ENCODE data around the gene RAB10. TPM values are rescaled to one million over a fixed set of nuclear protein-coding genes. Genes with fewer than 3 reads are reported as not detected.

Gene RAB10
- total RNA-seq, 2 donors from 2014 or later = 73.9 to 80.8 TPM

DNA sequence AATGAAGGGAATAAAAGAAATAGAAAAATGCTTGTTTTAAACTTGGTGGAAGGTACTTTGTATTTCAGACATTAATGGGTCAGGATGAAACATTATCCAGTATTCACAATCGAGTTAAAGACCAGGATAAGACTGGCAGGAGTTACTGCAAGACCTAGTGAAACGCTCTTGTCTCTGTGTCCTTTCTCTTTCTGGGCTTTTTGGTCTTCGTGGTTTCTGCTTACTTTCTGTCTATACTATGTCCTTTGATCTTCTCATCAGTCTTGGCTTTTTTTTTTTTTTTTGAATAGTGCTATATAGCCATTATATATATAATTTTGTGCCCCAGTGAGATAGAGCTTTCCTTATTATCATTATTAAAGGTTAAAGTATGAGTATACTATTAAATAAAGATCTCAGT, 96.9 kb downstream of the RAB10 start:
- peaks cover 16% of the 10 kb centered on the region for H3K36me3 ChIP-seq
- ATAC-seq (ENCODE audit: insufficient number of reproducible peaks, low FRiP score, low read depth) (no peak), DNase-seq (ENCODE audit: low spot score) (no peak)
- TF ChIP-seq, protein P1, sequence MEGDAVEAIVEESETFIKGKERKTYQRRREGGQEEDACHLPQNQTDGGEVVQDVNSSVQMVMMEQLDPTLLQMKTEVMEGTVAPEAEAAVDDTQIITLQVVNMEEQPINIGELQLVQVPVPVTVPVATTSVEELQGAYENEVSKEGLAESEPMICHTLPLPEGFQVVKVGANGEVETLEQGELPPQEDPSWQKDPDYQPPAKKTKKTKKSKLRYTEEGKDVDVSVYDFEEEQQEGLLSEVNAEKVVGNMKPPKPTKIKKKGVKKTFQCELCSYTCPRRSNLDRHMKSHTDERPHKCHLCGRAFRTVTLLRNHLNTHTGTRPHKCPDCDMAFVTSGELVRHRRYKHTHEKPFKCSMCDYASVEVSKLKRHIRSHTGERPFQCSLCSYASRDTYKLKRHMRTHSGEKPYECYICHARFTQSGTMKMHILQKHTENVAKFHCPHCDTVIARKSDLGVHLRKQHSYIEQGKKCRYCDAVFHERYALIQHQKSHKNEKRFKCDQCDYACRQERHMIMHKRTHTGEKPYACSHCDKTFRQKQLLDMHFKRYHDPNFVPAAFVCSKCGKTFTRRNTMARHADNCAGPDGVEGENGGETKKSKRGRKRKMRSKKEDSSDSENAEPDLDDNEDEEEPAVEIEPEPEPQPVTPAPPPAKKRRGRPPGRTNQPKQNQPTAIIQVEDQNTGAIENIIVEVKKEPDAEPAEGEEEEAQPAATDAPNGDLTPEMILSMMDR (IDR thresholded peaks at IDR 0.05) = no peak
- no peaks in the 10 kb centered on the region for H3K27me3 ChIP-seq (replicated peaks; ENCODE audit: insufficient read depth)
- no peaks in the 10 kb centered on the region for H3K9me3 ChIP-seq
- H3K27ac ChIP-seq = no peak overlapping the region
- no peak overlapping the region for H3K4me3 ChIP-seq
- H3K4me1 ChIP-seq (ENCODE audit: control insufficient read depth in 1 of 2, low read depth in 2 of 2) = peaks cover 4 to 10% of the 10 kb centered on the region in 2 donors

DNA sequence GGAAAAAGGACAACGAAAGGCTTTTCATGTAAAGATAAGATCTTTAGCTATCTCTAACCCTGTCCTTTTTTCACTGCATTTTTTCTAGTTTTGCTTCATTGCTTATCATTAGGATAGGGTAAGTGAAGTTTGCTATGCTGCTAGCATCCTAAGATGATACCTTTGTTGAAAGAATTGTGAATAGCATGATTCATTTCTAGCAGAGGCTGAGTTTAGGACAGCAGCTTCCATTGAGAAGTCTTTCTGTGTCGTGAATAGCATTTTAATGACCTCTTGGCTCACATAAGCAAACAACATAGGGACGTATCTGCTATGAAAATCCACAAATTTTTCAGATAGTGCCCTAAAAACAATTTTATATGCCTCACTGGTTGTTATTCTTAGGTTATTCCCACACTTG, 102.6 kb downstream of the RAB10 start:
- TF ChIP-seq, protein P1 (IDR thresholded peaks at IDR 0.05) = no peak
- ATAC-seq (ENCODE audit: insufficient number of reproducible peaks, low FRiP score, low read depth) (no peak), DNase-seq (ENCODE audit: low spot score) (no peak)
- Histone ChIP-seq H3K9me3 (no peaks in the 10 kb centered on the region), H3K27me3 (replicated peaks; ENCODE audit: insufficient read depth) (no peaks in the 10 kb centered on the region), H3K4me1 (ENCODE audit: control insufficient read depth in 1 of 2, low read depth in 2 of 2) (no peaks in the 10 kb centered on the region), H3K4me3 (no peak overlapping the region), H3K36me3 (peaks cover 10% of the 10 kb centered on the region), H3K27ac (no peak overlapping the region)

- H3K4me3 ChIP-seq = no peak overlapping the region
- H3K36me3 ChIP-seq = peaks cover 10% of the 10 kb centered on the region
- H3K9me3 ChIP-seq = no peaks in the 10 kb centered on the region
- ATAC-seq (ENCODE audit: insufficient number of reproducible peaks, low FRiP score, low read depth) (no peak), DNase-seq (ENCODE audit: low spot score) (no peak)
- H3K27ac ChIP-seq = no peak overlapping the region
- H3K4me1 ChIP-seq (ENCODE audit: control insufficient read depth in 1 of 2, low read depth in 2 of 2) = no peaks in the 10 kb centered on the region
- no peaks in the 10 kb centered on the region for H3K27me3 ChIP-seq (replicated peaks; ENCODE audit: insufficient read depth)
- TF ChIP-seq, protein P1 (IDR thresholded peaks at IDR 0.05) = no peak
Observed at GRCh38 chr2:26139269-26140183, 105.6 kb downstream of the RAB10 start.

DNA sequence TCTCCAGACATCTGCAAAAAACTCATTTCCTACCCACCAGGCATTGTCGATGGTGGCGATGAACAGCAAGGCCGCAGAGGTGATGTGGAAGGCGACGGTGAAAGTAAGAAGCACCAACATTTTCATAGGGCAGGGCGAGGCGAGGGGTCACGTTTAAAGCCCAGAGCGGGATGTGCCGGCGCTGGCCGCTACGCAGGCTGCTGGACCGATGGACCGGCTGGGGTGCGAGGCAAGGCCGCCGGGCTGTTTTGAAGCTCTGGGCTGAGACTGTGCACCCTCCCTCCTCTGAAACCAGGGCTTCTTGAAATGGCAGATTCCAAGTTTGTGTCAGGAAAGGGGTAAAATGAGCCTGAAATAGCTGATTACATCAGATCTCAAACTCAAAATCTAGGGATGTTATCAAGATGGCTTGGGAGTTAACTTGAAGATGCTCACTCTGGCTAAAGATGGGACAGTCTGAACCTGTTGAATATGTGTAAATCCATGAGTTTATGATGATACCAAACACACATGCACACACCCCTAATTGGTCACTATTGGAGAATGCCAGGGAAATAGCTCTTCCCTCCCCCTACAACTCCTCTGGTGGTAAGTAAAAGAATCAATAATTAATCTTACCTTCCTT, 107.4 kb downstream of the RAB10 start:
- DNase-seq (ENCODE audit: low spot score) (no peak), ATAC-seq (ENCODE audit: insufficient number of reproducible peaks, low FRiP score, low read depth) (no peak)
- TF ChIP-seq, protein P1 (IDR thresholded peaks at IDR 0.05) = no peak
- no peak overlapping the region for H3K4me3 ChIP-seq
- H3K4me1 ChIP-seq (ENCODE audit: control insufficient read depth in 1 of 2, low read depth in 2 of 2) = no peaks in the 10 kb centered on the region
- H3K27ac ChIP-seq = no peak overlapping the region
- H3K9me3 ChIP-seq = no peaks in the 10 kb centered on the region
- H3K27me3 ChIP-seq (replicated peaks; ENCODE audit: insufficient read depth) = no peaks in the 10 kb centered on the region
- peaks cover 3% of the 10 kb centered on the region for H3K36me3 ChIP-seq

- ATAC-seq (ENCODE audit: insufficient number of reproducible peaks, low FRiP score, low read depth) (no peak), DNase-seq (ENCODE audit: low spot score) (no peak)
- Histone ChIP-seq H3K4me3 (no peak overlapping the region), H3K9me3 (no peaks in the 10 kb centered on the region), H3K4me1 (ENCODE audit: control insufficient read depth in 1 of 2, low read depth in 2 of 2) (no peaks in the 10 kb centered on the region), H3K36me3 (no peaks in the 10 kb centered on the region), H3K27me3 (replicated peaks; ENCODE audit: insufficient read depth) (no peaks in the 10 kb centered on the region), H3K27ac (no peak overlapping the region)
- TF ChIP-seq, protein P1 (IDR thresholded peaks at IDR 0.05) = no peak
Observed at GRCh38 chr2:26144031-26144430, 110.1 kb downstream of the RAB10 start.
